GM18502 (cell line): ENCODE measurements around the gene MPHOSPH6.
"Not testable (repeated sequence)": the region's sequence is repeated elsewhere in the genome, so short reads cannot be mapped to it uniquely, and the experiment has no call there.

ENCODE experiments used
- ATAC-seq: cut with Tn5 transposase; IDR thresholded peaks from one replicate; pipeline ENCODE4 v1.9.1; 2021; ENCODE audit warnings: mild to moderate bottlenecking; ENCODE audit not compliant: unreplicated experiment, poor library complexity

Gene MPHOSPH6

GRCh38 chr16:82176204-82176603 is 6.2 kb upstream of the MPHOSPH6 start:
- no peak for ATAC-seq

- no peak for ATAC-seq
Observed at GRCh38 chr16:82175627-82176026, 5.6 kb upstream of the MPHOSPH6 start.

GRCh38 chr16:82167670-82168069 is 2.4 kb downstream of the MPHOSPH6 start:
- no peak for ATAC-seq

- ATAC-seq = no peak
Observed at GRCh38 chr16:82160226-82160625, 9.8 kb downstream of the MPHOSPH6 start.

- ATAC-seq = no peak
Observed at GRCh38 chr16:82157836-82158235, 12.2 kb downstream of the MPHOSPH6 start.

GRCh38 chr16:82157534-82157812 is 12.6 kb downstream of the MPHOSPH6 start:
- ATAC-seq = no peak

GRCh38 chr16:82156761-82157533 is 13.1 kb downstream of the MPHOSPH6 start:
- no peak for ATAC-seq

- ATAC-seq = no peak
Observed at GRCh38 chr16:82152641-82153112, 17.3 kb downstream of the MPHOSPH6 start.

GRCh38 chr16:82152196-82152595 is 17.8 kb downstream of the MPHOSPH6 start:
- no peak for ATAC-seq

- ATAC-seq = no peak
Observed at GRCh38 chr16:82150549-82150948, 19.5 kb downstream of the MPHOSPH6 start.

GRCh38 chr16:82149536-82149935 is 20.5 kb downstream of the MPHOSPH6 start:
- no peak for ATAC-seq

- ATAC-seq = no peak
Observed at GRCh38 chr16:82147546-82147945, 22.5 kb downstream of the MPHOSPH6 start.

- no peak for ATAC-seq
Observed at GRCh38 chr16:82146957-82147356, 23.1 kb downstream of the MPHOSPH6 start.

- no peak for ATAC-seq
Observed at GRCh38 chr16:82146556-82146955, 23.5 kb downstream of the MPHOSPH6 start.

GRCh38 chr16:82139286-82139571 is 30.8 kb downstream of the MPHOSPH6 start:
- not testable (repeated sequence) for ATAC-seq

- no peak for ATAC-seq
Observed at GRCh38 chr16:82138478-82139285, 31.3 kb downstream of the MPHOSPH6 start.

GRCh38 chr16:82137822-82138167 is 32.2 kb downstream of the MPHOSPH6 start:
- ATAC-seq = no peak

- ATAC-seq = no peak
Observed at GRCh38 chr16:82136956-82137821, 32.8 kb downstream of the MPHOSPH6 start.

GRCh38 chr16:82135844-82136243 is 34.2 kb downstream of the MPHOSPH6 start:
- ATAC-seq = no peak

- ATAC-seq = no peak
Observed at GRCh38 chr16:82134846-82135245, 35.2 kb downstream of the MPHOSPH6 start.

- ATAC-seq = no peak
Observed at GRCh38 chr16:82133798-82134197, 36.2 kb downstream of the MPHOSPH6 start.
